ENCODE measurements around the gene PREP.
"Not testable (repeated sequence)": the region's sequence is repeated elsewhere in the genome, so short reads cannot be mapped to it uniquely, and the experiment has no call there.

PREP gene

DNA sequence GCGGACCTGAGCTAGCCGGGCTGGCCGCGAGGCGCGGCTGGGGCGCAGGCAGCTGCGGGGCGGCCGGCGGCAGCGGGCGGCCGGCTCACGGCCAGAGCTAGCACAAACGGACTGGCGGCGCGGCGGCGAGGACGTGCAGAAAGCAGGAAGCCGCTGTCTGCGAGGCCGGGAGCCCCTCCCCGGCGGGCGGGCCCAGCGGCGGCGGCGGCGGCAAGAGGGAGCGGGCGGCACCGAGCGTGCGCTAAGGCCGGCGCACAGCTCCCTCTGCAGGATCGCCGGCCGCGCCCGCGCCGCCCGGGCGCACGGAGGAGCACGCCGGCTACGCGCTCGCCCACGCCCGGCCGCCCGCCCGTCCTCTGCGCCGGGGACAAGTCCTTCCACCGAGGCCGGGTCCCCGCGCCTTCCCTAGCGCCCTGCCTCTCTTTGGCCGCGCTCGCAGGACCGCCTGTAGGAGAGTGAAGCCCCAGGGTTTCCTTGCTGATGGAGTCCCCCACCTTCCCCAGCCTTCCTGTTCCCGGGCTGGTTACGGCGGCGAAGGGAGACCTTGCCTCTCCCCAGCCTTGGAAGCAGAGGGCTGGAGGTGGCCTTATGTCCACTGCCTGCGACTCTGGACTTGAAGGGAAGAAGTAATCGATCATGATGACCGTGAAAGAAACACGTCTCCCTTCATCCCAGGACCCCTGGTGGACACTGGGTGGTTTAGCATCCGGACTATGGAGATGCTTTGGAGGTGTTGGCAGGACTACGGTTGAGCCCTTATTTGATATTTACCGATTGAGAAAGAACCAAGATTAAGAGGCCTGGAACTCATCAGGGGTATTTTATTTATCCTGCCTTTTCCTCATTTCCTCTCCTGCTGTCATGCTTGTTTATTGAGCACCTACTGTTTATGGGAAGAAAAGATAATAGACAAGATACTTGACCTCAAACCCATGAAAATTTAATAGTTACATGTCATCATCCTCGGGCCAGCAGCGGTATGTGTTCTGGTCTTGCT lies at the start of gene PREP:
Gene PREP, minus strand, starts transcription at position 144 of the 997 bp plus-strand sequence. CDS start 191 bp downstream, outside the sequence.
- peak; percentile 92 for DNase-seq

DNA sequence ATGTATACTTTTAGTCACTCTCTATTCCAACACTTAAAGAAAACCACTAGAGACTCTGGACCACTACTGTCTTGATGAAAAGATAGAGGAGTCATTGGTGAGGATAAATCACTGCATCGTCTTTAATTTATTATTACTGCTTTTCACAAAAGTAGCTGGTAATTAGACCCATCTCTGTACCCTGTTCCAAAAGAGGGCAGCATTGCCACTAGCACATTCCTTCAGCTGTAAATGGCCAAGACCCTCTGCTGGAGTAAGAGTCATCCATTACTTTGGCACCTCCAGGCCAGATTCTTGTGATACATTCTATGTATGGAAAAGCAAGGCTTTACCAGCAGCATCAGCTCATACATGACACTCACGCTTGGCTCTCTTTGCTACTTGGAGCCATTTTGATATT lies 49.5 kb upstream of the PREP start:
- DNase-seq, result no peak

DNA sequence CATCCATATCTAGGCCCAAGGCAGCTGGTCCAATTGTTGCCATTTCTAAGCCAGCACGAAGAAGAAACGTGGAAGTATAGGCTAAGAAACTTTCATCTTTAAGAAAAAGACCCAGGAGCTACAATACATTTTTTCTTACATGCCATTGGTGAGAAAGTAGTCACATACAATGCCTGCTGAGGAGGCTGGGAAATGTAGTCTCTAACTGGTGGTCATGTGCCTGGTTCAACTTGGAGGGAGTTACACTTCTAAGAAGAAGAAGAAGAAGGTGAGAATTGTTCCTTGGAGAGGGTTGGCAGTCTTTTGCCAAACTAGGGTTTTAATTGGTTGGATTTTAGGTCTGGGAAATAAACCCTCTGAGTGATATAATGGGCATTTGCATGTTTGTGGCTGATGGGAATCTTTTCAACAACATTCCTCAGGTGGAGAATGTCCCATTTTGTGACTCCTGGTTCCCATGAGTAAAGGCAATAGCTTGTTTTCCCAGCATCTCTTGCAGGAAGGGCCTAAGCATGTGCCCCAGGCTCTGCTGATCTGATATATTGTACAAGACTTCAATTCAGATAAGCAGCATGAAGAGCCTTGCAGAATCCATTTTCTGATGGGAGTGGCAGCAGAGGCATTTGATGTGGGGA lies 47.0 kb upstream of the PREP start:
- DNase-seq, result no peak

DNA sequence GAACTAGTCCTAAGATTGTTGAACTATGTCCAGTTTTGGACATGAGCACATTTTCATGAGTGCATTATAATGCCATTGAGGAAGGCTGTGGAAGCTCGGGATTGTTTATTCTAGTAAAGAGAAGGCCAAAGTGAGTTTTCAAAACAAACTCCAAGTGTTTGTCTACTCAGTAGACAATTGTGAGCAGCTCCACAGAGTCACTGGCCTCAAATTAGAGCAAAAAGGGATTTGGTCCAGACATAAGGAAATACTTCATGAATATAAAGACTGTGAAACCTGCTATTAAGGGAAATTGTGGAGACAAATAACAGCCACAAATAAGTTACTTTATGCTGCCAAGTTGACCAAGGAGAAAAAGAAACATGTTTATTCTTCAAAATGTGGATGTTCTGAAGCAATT lies 42.6 kb upstream of the PREP start:
- DNase-seq, result no peak

DNA sequence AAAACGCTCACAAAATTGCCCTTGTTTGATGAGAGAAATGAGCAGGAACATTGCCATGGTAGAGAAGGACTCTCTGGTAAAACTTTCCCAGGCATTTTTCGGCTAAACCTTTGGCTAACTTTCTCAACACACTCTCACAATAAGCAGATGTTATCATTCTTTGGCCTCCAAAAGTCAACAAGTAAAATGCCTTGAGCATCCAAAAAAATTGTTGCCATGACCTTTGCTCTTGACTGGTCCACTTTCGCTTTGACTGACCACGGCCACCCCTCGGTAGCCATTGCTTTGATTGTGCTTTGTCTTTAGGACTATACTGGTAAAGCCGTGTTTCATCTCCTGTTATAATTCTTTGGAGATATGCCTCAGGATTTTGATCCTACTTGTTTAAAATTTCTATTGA lies 41.1 kb upstream of the PREP start:
- DNase-seq, result no peak

DNA sequence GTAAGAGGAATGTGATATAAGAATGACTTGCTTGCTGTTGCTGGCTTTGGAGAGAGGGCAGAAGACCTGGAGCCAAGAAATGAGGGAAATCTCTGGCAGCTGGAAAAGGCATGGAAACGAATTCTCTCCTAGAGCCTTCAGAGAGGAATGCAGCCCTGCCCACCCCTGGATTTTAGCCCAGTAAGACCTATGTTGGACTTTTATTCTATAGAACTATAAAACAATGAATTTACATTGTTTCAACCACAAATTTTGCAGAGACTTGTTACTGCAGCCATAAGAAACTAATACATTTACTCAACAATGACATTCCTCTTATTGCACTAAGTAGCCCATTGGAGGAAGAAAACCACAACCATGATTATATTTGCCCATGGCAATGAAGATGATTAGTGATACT lies 39.5 kb upstream of the PREP start:
- DNase-seq, result no peak

DNA sequence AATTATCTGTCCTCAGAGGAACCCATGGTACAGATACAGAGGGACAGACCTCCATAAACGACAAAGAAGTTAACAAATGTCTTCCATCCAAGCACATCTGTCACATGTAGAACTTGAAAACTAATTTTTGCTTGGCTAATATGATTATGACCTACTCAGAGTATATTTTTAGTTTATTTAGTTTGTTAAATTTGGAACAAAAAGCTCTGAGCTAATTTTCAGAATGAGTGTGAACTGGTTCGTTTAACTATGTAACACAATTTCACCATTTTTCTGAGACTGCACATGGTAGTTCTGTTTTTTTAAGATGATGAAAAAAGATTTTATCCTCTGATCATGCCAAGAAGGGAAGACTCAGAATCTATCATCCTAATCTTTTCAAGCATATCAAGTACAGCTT lies 34.4 kb upstream of the PREP start:
- no peak for DNase-seq

DNA sequence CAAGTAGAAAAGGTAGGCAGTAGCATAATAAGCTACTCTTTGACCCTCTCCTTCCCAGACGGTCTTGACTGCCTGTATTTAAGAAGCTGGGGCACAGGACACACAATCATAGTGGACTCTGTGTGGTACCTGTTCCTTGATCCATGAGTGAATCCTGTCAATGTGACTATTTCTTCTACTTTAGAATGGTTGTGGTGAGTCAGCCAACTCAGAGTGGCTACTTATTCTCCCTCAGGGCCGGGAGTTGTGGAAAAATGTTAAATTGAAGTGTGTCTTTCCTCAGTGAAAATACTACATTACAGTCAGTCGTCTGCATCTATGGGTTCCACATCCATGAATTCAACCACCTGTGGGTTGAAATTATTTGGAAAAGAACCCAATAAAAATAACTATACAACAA lies 30.8 kb upstream of the PREP start:
- DNase-seq, result no peak

DNA sequence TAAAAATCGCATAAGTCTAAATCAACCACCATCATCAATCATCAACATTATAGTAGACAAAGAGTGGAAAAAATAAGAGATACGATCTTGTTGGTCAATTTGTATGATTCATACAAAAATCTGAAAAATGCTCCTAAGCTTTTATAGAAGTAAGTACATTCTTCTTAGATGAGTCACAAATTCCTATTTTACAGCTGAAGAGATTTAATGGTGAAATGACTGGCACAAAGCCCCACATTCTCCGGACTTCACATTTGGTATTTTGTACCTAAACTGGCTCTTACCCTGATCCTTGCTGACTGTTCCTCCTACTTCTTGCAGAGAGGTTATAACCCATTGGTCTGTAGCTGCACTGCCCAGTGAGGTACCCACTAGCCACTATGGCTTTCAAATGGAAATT lies 29.9 kb upstream of the PREP start:
- DNase-seq, result no peak

DNA sequence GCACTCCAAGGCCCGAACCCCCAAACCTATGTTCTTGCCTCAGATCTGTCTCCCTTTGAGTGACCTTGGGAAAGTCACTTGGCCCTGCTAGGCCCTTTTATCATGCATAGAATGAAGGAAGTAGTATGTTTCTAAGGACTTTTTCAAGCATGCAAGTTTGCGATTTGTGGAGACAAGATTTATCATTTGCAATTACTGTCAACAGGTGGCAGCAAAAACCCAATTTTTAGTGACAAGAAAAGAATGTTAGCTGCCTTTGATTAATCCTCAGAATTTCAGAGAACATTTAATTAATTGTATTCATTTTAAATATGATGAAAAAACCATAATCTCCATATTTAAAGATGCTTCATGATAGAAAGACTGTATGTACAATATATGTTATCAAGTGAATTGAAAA lies 28.3 kb upstream of the PREP start:
- DNase-seq, result no peak

DNA sequence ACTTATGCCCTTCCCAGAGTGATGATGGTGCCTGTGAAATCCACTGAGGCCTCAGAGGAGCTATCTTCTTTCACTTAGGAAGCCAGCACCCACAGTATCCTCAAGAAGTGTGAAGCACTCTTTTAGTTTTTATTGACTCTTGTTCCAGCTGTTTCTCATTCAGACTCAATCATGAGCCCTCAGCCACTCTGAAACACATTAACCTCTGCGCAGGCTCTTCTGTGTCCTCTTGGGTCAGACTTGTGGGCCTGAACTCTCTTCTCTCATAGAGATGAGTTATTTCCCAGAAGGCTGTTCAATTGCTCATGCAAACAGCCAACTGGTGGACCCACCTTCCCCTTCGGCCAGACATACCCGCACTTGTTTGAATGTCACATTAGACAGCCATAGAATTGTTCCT lies 27.8 kb upstream of the PREP start:
- DNase-seq, result no peak

DNA sequence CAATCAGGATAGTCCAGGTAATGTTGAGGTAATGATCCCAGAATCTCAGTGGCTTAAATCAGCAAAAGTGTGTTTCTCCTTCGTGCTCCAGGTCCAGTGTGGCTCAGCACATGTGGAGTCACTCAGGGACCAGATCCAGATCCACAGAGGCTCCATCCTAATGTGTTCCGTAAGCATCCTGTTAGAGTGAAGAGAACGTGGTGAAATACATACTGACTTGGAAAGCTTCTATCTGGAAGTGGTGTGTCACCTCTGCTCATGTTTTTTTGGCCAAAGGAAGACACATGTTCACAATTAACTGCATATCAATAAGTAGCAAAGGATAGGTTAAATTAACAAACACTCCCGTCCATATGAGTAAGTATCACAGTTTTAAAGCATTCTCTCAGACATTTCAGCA lies 26.8 kb upstream of the PREP start:
- DNase-seq, result no peak

DNA sequence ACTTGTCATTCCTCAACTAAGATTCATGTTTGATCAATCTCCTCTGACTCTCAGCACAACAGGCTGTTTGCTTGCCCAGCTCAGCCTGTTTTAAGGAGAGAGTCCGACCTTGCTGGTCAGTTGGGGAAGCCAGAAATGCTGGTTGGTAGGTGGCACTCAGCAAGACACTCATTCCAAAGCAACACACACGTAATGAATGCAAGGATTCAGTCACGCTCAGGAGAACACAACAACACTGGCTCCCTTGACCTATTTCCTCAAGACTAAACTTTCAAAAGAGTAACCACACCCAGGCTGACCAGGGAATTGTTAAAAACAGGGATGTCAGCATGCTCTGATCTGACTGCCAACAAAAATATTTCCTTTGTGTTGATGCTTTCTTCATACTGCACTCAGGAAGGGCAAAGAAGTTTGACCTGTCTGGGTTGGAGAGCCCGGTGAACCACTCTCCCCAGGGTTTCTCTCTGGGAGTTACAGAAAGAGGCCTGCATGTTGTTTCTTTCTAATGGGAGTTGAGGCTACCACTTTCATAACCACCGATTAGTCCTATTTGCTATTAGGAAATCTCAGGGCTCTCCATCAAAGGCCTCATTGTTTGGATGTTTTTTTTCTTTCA lies 25.6 kb upstream of the PREP start:
- DNase-seq, result no peak

DNA sequence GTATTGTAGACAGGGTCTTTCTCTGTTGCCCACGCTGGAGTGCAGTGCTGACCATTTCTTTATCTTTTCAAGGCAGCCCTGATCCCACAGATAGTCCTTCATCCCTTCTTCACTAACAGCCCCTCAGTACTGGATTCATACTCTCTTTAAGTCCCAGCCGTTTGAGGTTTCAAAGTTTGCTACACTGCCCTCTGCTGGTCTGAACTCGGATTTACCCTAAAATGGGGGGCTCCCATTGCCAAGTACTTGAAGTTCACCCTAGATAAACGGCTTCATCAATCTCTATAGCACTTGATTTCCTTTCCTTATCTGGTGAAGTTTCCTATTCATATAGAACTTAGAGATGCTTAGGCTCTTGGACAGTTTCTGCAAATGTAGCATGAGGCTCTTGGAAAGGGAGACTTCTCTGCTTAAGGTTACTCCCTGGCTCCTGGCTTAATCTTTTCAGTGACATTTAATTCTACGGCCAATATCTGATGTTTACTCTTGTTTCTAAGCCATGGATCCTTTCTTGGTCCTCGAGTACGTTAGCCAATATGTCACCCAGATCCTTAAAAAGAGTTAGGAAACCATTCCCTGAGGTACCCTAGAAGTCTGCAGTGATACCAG lies 21.4 kb upstream of the PREP start:
- peak; percentile 83 for DNase-seq

DNA sequence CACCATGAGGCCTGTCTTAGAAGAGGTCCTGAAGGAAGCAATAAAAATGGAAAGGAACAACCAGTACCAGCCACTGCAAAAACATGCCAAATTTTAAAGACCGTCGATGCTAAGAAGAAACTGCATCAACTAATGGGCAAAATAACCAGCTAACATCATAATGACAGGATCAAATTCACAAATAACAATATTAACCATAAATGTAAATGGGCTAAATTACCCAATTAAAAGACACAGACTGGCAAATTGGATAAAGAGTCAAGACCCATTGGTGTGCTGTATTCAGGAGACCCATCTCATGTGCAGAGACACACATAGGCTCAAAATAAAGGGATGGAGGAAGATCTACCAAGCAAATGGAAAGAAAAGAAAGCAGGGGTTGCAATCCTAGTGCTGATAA lies 14.1 kb upstream of the PREP start:
- DNase-seq, result not testable (repeated sequence)

DNA sequence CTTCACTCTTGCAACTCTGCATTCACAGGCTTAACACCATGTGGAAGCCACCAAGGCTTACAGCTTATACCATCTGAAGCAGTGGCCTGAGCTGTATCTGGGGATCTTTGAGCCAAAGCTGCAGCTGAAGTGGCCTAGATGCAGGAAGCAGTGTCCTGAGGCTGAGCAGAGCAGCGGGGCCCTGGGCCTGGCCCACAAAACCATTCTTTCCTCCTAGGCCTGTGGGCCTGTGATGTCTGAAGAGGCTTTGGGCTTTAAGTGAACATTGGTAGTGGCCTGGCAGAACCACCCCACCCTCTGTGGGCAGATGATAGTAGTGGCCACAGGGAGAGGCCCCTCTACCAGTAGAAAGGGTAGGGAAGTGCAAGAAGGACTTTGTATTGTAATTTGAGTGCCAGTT lies 6.9 kb upstream of the PREP start:
- no peak for DNase-seq

DNA sequence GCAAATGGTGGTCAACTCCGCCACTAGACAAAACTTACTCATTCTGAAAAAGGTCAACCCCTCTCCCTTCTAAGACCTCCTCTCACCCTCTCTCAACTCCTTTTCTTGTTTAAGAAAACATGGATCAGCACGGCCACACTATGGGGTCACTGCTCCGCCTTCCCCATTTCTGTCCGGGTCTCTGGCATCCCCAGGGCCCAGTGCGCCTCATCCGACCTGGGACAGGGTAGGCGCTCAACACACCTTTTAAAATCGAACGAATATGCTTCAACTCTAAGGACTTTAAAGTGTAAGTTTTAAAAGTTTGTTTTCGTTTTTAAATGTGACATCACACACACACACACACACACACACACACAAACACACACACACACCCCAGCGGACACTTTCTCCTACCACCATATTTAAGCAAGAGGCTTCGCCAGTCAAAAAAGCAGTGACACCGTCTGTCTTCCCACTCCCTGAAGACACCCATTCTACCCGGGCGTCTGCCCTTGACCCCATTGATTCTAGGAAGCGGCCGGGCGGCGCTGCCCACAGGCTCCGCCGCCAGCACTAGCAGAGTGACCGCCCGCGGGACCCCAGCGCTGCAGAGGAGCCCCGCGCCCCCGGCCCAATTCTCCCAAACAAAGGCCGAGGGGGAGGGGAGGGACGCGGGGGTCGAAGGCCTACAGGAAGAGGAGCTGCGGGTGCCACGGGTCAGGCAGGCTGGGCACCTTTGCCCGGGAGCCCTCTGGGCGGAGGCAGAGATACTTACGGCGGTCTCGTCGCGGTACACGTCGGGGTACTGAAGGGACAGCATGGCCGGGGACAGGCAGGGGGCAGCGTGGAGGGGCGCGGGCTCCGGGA lies 568 bp downstream of the PREP start:
- no peak for DNase-seq

DNA sequence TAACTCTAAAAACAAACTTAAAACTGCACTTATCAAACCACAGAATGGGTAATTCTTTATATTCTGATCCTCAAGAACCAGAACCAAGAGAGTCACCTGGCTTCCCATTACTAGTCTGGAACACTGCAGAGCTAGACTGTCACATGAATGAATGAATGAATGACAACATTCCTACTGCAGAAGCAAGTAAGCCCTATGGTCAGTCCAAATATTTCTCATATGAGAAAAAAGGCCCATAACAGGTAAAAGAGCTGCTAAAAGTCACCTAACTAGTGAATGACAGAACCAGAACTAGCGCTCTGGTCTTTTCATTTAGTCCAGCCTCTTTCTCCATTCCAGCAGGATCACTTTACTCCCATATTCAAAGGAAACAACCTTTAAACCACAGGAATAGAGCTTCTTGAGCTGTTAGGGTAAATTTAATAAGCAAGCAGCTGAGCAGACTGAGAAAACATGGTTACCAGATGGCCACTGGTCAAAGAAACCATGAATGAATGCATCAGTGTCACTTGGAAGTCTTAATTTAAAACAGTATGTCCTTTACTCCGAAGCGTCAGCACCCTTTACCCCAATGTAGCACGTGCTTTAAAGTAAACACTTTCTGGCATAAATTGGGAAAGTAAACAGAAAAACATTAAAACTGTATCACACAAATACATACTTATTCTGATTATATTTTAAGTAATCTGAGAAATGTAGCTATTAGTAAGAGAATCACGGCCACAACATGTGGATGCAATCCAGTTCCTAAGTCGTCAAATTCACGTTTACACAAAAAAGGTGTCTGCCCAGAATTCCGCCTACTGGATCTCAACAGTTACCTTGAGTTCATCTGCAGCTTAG lies 1.4 kb downstream of the PREP start:
- no peak for DNase-seq

DNA sequence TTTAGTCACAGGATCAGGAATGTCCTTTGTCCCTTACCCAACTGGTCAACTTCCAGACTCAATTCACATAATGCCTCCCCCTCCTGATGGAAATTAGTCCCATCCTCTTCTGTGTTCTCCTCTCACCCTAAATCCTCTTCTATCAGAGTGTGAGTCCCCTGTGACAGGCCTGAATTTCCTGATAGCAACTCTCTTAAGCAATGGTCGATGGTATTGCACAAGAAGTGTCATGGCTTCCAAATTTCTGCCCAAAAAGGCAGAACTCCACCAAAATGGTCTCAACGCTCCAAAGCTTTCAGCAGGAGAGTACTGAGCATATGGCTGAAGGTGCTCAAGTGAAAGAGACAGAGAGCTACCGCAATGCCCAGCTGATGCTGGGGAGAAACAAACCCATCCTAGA lies 2.4 kb downstream of the PREP start:
- no peak for DNase-seq

DNA sequence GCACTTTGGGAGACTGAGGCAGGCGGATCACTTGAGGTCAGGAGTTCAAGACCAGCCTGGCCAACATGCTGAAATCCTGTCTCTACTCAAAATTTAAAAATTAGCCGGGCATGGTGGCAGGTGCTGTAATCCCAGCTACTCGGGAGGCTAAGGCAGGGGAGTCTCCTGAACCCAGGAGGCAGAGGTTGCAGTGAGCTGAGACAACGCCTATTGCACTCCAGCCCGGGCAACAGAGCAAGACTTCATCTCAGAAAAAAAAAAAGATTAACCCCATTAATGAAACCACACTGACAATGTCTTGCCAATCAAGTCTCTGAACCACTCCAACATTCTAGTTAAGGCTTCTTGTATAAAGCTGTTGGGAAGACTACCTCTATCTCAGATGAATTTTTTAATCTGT lies 4.0 kb downstream of the PREP start:
- DNase-seq, result no peak

DNA sequence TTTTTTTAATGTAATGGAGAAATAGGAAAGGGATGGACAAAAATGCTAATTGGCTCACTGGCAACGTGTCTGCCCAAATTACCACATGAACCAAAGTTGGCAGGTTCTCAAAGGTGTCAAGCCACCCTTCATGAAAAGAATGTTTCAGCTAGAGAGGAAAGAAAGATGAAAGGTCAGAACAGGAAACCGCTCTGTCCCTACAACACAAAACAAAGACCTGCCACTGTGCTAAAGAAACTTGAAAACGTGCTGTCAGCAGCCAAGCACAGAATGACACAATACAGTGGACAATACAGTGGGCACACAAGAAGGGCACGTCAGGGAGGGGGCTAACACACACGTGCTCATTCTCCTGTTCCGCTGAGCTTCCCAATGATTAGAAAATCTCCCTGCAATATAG lies 4.9 kb downstream of the PREP start:
- DNase-seq, result no peak

DNA sequence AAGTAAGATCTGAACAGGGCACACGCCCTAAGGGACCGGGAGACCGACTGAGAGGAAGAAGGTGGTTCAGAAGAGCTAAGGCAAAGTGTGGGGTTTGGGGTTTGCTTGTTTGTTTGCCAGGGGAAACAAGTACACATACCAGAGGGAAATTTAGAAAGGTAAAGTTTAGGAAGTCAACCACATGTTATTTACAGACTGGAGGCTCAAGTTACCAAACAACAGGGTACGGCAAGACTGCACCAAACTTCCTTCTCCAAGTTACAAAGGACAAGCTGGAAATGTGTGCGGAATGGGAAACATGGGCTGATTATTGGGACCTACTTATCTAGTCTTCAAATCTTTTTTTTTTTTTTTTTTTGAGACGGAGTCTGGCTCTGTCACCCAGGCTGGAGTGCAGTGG lies 11.2 kb downstream of the PREP start:
- DNase-seq, result no peak
